AG09319 (cell line): ENCODE measurements around the gene ZC3HAV1L.

Experiments
- DNase-seq: peaks from one replicate; pipeline ENCODE4 v3.0.0-alpha.2; 2010; ENCODE audit warnings: low read depth; ENCODE audit errors: extremely low read depth
- TF ChIP-seq, protein P1 (sequence below): IDR thresholded peaks from 2 replicates; pipeline ENCODE4 v1.5.1; 2011; ENCODE audit warnings: low read depth, mild to moderate bottlenecking, inconsistent platforms, low read length, moderate library complexity

The ZC3HAV1L gene

DNA sequence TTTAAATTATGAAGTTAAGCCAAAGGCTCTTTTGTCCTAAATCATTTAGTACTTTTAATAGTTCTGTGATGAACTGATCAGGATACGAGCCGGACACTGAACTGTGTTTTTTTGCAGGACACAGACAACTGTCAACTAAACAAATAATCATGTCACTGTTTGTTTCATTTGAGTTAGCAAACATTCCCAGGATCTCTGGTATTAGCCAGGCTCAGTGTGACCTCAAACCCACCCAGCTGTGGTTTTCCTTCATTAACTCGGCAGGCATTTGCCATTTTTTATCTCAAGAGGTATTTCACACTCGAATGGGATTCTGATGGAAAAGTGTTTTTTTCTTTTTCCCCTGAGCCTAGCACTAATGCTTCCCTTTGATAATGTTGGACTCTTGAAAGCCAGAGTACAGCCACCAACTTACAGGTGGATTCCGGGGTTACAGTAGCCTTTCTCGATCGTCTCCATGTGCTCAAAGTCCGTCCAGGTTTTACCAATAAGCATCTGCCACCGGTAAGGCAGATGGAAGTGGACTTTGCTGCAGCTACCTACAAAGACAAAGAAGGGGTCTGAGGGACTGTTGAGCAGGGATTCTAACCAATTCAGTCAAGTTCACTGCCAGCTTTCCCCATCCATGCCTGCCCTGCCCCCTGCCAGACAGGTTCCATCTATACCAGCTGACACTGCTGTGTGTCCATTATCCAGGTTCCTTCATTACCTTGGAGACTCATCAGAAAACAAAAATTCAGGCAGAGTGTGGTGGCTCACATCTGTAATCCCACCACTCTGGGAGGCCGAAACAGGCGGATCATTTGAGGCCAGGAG is 40.2 kb upstream of the ZC3HAV1L start:
- no peak for DNase-seq
- TF ChIP-seq, protein P1, sequence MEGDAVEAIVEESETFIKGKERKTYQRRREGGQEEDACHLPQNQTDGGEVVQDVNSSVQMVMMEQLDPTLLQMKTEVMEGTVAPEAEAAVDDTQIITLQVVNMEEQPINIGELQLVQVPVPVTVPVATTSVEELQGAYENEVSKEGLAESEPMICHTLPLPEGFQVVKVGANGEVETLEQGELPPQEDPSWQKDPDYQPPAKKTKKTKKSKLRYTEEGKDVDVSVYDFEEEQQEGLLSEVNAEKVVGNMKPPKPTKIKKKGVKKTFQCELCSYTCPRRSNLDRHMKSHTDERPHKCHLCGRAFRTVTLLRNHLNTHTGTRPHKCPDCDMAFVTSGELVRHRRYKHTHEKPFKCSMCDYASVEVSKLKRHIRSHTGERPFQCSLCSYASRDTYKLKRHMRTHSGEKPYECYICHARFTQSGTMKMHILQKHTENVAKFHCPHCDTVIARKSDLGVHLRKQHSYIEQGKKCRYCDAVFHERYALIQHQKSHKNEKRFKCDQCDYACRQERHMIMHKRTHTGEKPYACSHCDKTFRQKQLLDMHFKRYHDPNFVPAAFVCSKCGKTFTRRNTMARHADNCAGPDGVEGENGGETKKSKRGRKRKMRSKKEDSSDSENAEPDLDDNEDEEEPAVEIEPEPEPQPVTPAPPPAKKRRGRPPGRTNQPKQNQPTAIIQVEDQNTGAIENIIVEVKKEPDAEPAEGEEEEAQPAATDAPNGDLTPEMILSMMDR: no peak

DNA sequence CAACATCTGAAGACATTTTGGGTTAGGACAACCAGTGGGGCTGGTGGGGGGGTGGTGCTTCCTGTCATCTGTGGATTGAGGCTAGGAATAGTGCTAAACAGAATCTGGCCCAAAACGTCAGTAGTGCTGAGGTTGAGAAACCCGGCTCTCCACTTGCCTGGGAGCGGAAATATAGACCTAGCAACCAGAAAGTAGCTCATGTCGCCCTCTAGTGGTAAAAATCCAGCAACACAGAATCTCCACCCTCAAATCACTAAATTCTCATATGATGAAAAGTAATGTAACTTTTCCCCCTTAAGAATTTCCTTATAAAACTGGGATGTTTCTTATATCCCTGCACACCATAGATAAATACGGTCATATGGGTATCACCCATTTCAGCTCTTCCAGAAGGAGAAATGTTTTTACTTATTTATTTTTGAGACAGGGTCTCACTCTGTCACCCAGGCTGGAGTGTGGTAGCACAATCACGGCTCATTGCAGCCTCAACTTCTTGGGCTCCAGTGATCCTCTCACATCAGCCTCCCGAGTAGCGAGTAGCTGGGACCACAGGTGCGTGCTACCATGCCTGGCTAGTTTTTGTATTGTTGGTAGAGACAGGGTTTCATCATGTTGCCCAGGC is 39.3 kb upstream of the ZC3HAV1L start:
- TF ChIP-seq, protein P1: peak; percentile 75
- DNase-seq: peak; percentile 65

DNA sequence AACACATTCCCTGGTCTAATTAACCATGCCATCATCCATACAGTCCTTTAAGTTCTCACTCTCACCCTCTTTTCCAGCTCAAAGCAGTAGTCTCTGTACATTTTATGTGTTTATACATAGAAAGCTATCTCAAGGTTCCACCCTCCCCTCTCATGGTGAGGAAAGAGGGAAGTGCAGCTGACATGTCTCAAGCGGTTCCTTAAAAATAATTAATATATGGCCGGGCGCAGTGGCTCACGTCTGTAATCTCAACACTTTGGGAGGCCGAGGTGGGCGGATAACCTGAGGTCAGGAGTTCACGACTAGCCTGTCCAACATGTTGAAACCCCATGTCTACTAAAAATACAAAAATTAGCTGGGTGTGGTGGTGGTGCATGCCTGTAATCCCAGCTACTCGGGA is 37.0 kb upstream of the ZC3HAV1L start:
- TF ChIP-seq, protein P1: no peak
- DNase-seq: no peak

DNA sequence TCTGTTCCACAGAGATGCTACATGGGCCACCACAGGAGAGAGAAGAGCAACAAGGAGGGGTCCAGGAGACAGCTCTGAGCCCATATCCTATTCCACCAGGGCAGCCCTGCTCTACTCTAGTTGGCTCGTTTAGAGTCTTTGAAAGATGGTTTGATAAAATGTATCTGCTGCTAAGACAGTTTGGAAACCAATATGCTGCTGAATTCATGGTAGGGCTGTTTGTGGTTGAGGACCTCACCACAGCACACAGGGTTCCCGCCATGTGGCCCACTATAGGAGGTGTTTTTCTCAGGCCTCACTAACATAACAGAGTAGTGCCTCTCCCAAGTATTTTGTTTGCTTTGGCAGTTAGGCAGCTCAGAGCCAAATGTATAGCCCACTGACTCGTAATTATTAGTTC is 35.8 kb upstream of the ZC3HAV1L start:
- DNase-seq: no peak
- TF ChIP-seq, protein P1: no peak

DNA sequence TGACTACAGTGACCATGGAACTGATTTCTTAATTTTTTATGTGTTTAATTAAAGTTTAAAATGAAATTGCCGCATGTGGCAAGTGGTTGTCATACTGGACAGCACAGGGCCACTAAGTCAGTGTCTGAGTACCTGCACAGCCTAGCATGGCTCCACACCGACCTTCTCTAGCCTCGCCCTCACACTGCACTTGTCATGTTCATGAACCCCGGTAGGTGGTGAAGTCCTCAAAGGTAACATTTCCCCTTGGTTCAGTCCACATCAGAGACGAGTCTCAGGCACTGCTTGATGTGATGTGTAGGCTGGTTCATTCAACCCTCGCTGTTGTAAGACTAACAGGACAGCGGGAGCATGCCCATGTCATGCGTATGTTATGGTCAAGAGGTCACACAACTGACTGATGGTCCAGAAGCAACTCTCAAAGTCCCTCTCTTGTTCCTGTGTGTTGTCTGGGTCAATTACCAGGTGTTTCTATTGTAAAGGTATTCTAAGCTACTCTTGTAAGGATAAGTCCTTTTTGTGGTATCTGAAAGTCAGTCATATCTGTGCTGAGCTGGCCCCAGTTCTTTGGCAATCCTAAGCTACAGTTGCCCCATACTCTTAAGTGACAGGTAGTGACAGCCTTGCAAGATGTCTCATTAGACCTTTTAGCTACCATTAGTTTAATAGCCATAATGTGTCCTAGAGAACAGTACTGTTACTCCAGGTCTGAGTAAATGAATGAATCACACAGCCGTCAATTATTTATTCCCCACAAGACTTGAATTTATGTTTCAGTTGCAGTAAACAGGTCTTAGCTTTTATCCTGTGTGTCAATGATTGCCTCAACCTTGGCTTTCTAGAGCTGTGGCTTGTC is 32.9 kb upstream of the ZC3HAV1L start:
- TF ChIP-seq, protein P1: no peak
- DNase-seq: no peak

DNA sequence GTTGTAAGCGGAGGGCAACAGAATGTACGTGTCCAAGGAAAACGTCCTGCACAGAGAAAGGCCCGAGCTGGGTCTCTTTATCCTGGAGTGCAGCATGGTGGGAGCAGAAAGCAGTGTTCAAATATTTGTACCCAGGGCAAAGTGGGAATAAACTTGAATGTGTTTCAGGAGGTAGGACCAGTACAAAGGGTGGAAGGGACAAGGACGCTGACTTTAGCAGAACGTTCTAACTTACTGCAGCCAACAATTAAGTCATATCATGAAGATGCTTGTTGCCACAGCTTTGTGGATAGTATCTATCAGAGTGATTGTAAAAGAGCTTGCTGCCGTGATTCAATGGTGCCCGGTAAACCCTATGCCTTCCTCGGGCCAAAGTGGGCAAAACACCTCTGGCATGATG is 30.5 kb upstream of the ZC3HAV1L start:
- DNase-seq: no peak
- TF ChIP-seq, protein P1: no peak
